Erythroblast (primary cell): ENCODE measurements around the gene SLC9A3.

Experiments used
- GATA1 ChIP-seq: IDR thresholded peaks from 2 replicates; pipeline ENCODE4 v1.6.1; 2011; ENCODE audit warnings: low read depth, mild to moderate bottlenecking, control low read depth, low read length, moderate library complexity
- POLR2A ChIP-seq: IDR thresholded peaks from 2 replicates; pipeline ENCODE4 v1.6.1; 2011; ENCODE audit warnings: mild to moderate bottlenecking, low read length

DNA sequence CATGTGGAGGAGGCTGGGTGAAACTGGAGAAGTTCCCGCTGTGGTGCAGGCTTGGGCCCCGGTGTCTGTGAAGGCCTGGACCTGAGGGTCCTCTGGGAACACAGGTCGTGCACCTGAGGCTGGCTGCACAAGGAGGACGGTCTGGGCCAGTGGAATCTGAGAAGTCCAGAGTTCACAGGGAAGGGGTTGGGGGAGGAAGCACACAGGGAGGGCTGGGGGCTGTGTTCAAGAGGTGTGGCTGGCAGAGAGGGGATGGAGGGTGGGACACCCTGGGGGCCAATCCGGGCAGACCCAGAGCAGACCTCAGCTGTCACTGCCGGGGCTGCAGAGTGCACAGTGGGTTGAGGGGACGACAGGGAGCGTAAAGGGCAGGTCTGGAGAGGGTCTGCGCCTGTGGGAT, 2.6 kb downstream of the SLC9A3 start:
- TF ChIP-seq POLR2A (no peak), GATA1 (no peak)
